ENCODE results near the gene XYLT2. TPM values are rescaled to one million over a fixed set of nuclear protein-coding genes. Genes with fewer than 3 reads are reported as not detected.

Gene XYLT2
- total RNA-seq, 1 experiment from 2014 or later, result 39.7 TPM

GRCh38 chr17:50355336-50355700 is 9.4 kb downstream of the XYLT2 start:
- CTCF ChIA-PET, result no interaction called here

DNA sequence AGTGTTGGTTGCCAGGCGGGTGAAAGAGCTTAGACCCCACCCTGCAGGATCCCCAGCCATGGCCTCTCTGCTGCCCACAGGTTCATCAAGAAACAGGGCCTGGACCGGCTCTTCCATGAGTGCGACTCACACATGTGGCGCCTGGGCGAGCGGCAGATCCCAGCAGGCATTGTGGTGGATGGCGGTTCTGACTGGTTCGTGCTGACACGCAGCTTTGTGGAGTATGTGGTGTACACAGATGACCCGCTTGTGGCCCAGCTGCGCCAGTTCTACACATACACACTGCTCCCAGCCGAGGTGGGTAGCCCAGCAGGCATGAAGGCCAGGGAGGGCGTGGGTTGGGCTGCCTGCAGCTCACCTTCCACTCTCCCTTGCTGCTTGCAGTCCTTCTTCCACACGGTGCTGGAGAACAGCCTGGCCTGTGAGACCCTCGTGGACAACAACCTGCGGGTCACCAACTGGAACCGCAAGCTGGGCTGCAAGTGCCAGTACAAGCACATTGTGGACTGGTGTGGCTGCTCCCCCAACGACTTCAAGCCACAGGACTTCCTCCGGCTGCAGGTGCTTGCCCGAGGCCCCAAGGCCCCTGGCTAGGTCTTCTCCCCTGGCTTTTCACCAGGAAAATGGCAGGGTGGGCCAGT is 9.9 kb downstream of the XYLT2 start:
- POLR2A ChIA-PET, result no interaction called here
- CTCF ChIA-PET, result no interaction called here
- no peak overlapping the region for H3K27ac Mint-ChIP-seq
- peaks cover 35% of the 10 kb centered on the region for H3K36me3 Mint-ChIP-seq
- no peaks in the 10 kb centered on the region for H3K4me1 Mint-ChIP-seq
- H3K4me3 Mint-ChIP-seq, result no peak overlapping the region
- no peaks in the 10 kb centered on the region for H3K27me3 Mint-ChIP-seq (ENCODE audit: low read depth)
- ATAC-seq (no peak), DNase-seq (ENCODE audit: low spot score) (no peak)
- H3K9me3 Mint-ChIP-seq, result no peaks in the 10 kb centered on the region
- TF ChIP-seq, protein P1, sequence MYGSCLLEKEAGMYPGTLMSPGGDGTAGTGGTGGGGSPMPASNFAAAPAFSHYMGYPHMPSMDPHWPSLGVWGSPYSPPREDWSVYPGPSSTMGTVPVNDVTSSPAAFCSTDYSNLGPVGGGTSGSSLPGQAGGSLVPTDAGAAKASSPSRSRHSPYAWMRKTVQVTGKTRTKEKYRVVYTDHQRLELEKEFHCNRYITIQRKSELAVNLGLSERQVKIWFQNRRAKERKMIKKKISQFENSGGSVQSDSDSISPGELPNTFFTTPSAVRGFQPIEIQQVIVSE (CRISPR knock-in tag; IDR thresholded peaks at IDR 0.05; ENCODE audit: borderline replicate concordance), result no peak
- no peak for TF ChIP-seq AFF4 (CRISPR knock-in tag; IDR thresholded peaks at IDR 0.05; ENCODE audit: borderline replicate concordance)
- TF ChIP-seq RELA (CRISPR knock-in tag; IDR thresholded peaks at IDR 0.05; ENCODE audit: borderline replicate concordance), result no peak
- TF ChIP-seq ZNF317 (CRISPR knock-in tag; IDR thresholded peaks at IDR 0.05; ENCODE audit: borderline replicate concordance, low read depth), result no peak
- no peak for TF ChIP-seq SP1 (CRISPR knock-in tag; conservative IDR thresholded peaks at IDR 0.05)

More at GRCh38 chr17:50355336-50355700, 9.4 kb downstream of the XYLT2 start:
- Mint-ChIP-seq H3K27me3 (ENCODE audit: low read depth) (no peaks in the 10 kb centered on the region), H3K4me3 (no peak overlapping the region), H3K4me1 (no peaks in the 10 kb centered on the region), H3K9me3 (no peaks in the 10 kb centered on the region), H3K36me3 (peaks cover 35% of the 10 kb centered on the region), H3K27ac (no peak overlapping the region)
- ATAC-seq, result no peak
- DNase-seq (ENCODE audit: low spot score), result no peak
- TF ChIP-seq PRDM15 (CRISPR knock-in tag; IDR thresholded peaks at IDR 0.05) (no peak), MYBL2 (CRISPR knock-in tag; IDR thresholded peaks at IDR 0.05) (no peak), HMGXB4 (CRISPR knock-in tag; IDR thresholded peaks at IDR 0.05) (no peak), AFF4 (CRISPR knock-in tag; IDR thresholded peaks at IDR 0.05; ENCODE audit: borderline replicate concordance) (no peak), ZNF232 (CRISPR knock-in tag; IDR thresholded peaks at IDR 0.05) (no peak), TEAD4 (CRISPR knock-in tag; IDR thresholded peaks at IDR 0.05) (no peak)
- POLR2A ChIA-PET, result no interaction called here
